HT1080 (cell line): Measurements from ENCODE around the gene ACER1. TPM values are rescaled to one million over a fixed set of nuclear protein-coding genes. Genes with fewer than 3 reads are reported as not detected.
"Not testable (repeated sequence)": the region's sequence is repeated elsewhere in the genome, so short reads cannot be mapped to it uniquely, and the experiment has no call there.

Source experiments
- DNase-seq: peaks from one replicate; pipeline ENCODE4 v3.0.0-alpha.2; 2015; ENCODE audit warnings: low read depth
- total RNA-seq: library from RNA; depleted of rRNA; stranded (reverse); fragments of >200 nt; shearing (Covaris generic); gene quantifications from 2 replicates; pipeline ENCODE4 v1.2.3, GENCODE V29; 2014

Gene ACER1
- total RNA-seq, 1 experiment from 2014 or later = not detected

DNA sequence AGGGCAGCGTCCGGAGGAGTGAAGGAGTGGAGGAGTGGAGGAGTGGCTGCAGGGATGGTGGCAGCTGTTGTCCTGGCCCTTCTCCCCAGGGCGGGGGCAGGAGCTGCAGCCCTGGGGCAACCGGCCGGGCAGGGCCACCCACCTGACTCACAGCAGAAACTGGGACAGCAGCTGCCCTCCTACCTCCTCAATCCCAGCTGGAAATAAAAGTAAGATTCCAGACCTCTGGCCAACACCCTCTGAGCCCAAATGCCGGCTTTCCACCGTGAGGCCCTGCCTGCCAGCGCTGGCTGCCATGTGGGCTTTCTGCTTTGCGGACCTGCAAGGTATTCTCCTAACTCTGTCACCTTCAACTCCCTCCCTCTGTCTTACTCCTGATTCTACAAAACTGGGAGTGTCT lies 24.6 kb upstream of the ACER1 start:
- DNase-seq = no peak

DNA sequence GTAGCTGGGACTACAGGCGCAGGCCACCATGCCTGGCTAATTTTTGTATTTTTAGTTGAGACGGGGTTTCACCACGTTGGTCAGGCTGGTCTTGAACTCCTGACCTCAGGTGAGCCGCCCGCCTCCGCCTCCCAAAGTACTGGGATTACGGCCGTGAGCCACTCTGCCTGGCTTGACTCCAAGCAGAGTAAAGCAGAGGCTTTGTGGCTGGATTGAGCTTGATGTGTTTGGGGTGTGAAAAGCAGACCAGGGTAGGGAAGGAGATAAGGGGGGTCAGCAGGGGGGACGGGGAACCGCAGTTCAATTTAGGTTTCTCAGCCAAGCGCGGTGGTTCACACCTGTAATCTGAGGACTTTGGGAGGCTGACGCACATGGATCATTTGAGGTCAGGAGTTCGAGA lies 23.8 kb upstream of the ACER1 start:
- no peak for DNase-seq

DNA sequence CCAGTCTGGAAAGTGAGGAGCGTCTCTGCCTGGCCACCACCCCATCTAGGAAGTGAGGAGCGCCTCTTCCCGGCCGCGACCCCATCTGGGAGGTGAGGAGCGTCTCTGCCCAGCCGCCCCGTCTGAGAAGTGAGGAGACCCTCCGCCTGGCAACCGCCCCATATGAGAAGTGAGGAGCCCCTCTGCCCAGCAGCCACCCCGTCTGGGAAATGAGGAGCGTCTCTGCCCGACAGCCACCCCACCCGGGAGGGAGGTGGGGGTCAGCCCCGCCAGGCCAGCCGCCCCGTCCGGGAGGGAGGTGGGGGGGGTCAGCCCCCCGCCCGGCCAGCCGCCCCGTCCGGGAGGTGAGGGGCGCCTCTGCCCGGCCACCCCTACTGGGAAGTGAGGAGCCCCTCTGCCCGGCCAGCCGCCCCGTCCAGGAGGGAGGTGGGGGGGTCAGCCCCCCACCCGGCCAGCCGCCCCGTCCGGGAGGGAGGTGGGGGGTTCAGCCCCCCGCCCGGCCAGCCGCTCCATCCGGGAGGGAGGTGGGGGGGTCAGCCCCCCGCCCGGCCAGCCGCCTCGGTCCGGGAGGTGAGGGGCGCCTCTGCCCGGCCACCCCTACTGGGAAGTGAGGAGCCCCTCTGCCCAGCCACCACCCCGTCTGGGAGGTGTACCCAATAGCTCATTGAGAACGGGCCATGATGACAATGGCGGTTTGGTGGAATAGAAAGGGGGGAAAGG lies 22.1 kb upstream of the ACER1 start:
- not testable (repeated sequence) for DNase-seq

DNA sequence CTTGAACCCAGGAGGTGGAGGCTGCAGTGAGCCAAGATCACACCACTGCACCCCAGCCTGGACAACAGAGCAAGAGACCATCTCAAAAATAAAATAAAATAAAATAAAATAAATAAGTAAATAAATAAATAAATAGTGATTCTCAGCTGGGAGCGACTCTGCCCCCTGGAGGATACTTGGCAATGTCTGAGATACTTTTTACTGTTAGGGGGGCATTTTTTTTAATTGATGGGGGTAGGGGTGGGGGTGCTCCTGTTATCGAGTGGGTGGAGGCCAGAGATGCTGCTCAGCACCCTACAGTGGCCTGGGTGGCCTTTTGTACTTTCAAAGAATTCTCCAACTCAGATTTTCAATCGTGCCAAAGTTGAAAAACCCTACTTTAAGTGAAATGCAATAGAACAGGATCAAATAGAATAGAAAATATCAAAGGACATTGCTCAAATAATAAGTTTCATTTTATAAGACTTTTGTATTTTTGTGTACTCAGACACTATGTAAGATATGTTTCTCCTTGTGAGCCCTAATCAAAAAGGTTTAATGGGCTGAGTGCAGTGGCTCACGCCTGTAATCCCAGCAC lies 20.8 kb upstream of the ACER1 start:
- DNase-seq = no peak

DNA sequence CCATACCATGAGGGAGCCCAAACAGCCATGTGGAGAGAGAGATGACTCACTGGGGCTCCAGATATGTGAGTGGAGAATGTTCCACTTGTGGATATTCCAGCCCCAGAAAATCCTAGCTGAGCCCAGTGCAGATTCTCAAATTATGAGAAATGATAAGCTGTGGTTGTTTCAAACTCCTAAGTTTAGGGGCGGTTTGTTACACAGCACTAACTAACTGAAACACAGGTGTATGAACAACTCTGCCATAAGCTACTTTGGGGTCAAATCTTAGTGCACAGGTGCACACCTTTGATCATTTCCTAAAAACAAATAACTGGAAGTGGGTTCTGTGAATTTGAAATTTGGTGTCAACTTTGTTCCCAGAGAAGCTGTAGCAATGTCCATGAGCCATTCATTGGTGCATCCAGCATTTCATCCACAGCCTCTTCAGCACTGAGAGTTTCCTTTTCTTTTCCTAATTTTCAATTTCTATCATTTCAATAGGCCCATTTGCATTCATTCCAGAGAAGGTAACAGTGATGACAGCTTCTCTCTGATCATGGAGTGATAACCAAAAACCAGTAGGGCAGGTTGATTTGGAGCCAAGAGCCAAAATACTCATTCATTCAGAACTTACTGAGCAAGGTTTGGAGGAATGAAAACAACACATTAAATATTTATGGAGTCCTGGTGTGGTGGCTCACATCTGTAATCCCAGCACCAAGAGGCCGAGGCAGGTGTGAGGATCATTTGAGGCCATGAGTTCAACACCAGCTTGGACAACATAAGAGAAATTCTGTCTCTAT lies 19.2 kb upstream of the ACER1 start:
- no peak for DNase-seq

DNA sequence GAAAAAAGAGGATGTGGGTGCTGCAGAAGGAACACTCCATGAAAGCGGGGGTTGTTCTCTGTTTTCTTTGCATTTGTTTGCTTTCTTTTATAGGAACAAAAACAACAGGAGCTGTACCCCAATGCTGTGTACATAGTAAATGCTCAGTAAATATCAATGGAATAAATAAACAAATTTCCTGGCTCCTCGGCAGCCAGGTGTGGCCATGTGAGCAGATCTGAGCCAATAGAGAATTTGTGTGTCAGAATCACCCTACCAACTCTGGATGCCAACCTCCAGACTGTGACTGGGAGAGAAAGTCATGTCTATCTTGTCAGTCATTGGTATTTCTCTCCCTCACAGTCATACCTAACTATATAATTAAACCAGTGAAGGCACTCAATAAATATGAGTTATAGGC lies 17.3 kb upstream of the ACER1 start:
- DNase-seq = no peak

DNA sequence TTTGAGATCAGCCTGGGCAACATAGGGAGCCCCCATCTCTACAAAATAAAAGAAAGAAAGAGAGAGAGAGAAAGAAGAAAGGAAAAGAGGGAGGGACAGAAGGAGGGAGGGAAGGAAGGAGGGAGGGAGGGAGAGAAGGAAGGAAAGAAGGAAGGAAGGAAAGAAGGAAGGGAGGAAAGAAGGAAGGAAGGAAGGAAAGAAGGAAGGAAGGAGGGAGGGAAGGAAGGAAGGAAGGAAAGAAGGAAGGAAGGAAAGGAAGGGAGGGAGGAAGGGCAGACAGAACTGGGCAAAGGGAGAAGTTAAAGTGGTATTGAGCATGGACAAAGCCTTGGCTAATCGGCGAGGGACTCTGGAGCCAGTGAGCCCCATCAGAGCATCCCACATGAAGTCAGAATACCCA lies 15.9 kb upstream of the ACER1 start:
- not testable (repeated sequence) for DNase-seq

DNA sequence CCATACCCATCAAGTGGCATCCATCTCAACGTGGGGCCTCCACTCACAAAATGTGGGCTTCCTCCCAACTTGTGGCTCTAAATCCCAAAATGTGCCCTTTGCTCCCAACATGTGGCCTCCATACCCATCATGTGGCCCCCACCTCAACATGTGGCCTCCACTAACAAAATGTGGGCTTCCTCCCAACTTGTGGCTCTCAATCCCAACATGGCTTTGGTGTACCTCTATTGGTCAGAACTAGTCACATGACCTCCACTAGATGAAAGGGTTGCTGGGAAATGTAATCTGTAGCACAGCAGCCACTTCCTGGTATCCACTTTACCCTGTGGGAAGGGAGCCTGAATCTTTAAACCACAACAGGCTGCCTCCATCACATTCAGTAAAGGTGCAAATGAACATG lies 10.1 kb upstream of the ACER1 start:
- no peak for DNase-seq

DNA sequence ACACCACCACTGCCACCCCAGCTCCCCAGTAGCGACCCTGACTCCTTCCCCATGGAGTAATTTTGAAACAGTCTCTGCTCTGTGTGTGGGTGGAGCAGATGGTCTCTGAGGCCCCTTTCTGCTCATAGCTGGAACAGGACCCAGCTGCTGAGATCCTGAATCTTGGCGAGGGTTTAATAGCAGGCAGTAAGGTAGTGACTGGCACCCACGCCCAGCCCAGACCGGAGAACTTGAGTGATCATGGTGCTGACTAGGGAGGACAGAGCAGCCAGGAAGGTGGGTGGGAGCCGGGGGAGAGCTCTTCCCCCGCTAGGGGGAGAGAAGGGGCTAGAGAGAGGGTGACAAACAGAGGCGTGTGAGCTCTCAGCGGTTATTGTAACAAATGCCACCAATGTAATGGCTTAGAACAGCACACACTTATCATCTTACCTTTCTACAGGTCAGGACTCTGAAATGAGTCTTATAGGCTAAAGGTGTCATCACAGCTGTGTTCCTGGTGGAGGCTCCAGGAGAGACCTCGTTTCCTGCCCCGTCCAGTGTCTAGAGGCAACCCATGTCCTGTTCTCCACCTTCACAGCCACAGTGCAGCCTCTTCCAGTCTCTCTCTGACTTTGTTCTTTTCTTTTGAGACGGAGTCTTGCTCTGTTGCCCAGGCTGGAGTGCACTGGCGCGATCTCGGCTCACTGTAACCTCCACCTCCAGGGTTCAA lies 7.2 kb upstream of the ACER1 start:
- DNase-seq = no peak

DNA sequence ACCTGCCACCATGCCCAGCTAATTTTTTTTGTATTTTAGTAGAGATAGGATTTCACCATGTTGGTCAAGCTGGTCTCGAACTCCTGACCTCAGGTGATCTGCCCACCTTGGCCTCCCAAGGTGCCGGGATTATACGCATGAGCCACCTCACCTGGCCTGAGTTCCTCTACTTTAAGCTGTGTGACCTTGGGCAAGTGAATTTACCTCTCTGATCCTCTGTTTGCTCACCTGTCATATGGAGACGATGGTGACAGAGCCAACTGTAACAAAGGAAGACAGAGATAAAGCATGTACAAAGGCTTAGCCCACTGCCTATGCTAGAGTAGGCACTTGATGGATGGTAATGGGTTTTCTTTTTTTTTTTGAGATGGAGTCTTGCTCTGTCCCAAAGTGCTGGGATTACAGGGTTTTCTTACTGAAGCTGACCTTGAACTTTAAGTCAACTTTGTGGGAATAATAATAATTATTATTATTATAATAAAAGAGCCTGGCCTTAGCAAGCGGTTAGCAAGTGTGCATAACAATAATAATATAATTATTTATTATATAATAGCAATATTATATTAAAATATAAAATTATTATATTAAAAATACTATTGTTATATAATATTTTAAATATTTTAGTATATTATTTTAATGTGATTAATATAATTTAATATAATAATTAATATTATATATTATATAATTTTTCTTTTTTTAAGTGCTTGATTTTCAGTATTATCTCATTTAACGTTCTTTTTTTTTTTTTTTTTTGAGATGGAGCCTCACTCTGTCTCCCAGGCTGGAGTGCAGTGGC lies 1.3 kb upstream of the ACER1 start:
- DNase-seq = no peak

DNA sequence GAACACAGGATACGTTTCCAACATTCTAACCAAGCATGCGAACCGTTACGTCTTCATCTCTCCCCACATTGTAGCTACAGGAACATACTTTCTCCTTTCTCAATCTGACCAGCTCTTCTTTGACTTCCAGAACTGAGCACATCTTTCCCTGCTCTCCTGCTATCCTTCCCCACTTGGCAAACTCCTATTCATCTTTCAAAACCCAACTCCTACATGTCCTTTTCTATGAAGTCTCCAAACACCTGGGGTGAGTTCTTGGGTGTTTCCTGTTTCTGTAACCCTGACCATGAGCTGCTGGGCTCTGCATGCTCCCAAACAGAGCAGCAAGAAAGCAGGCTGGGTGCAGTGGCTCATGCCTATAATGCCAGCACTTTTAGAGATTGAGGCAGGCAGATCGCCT lies 6.6 kb downstream of the ACER1 start:
- DNase-seq = no peak

DNA sequence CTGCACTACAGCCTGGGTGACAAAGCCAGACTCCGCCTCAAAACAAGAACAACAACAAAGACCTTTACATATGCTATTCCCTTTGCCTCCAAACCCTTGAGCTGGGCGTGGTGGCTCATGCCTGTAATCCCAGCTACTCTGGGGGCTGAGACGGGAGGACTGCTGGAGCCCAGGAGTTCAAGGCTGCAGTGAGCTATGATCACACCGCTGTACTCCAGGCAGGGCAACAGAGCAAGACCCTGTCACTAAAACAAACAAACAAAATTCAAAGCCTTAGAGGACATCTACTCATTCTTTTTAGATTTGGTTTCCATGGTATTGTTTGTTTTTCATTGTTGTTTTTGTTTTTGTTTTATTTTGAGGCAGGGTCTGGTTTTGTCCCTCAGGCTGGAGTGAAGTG lies 7.8 kb downstream of the ACER1 start:
- DNase-seq = no peak

DNA sequence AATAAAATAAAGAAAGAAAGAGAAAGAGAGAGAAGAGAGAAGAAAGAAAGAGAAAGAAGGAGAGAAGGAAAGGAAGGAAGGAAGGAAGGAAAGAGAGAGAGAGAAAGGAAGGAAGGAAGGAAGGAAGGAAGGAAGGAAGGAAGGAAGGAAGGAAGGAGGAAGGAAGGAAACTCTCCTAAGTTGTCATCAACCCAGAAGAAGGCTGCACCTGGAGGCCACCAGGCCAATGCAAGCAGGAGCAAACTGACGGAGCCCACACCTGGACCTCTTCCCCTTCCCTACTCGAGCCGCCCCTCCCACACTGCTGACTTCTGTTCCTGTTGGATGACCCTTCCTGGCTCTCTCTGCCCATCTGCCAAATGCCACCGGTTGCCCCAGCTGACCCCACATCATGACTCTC lies 8.7 kb downstream of the ACER1 start:
- no peak for DNase-seq

DNA sequence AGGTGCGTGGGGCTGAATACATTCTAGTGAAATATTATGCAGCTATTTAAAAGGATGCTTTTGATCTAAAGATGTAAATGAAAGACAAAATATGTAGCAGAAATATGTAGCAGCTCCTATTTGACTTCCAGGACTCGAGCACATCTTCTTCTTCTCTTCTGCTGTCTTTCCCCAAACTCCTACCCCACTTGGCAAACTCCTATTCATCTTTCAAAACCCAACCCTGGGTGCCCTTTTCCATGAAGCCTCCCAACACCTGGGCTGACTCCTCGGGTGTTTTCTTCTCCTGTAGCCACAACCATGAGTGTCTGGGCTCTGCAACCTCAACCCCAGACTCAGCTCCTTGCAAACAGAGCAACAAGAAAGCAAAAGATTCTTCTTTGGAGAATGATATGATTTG lies 11.1 kb downstream of the ACER1 start:
- DNase-seq = no peak

DNA sequence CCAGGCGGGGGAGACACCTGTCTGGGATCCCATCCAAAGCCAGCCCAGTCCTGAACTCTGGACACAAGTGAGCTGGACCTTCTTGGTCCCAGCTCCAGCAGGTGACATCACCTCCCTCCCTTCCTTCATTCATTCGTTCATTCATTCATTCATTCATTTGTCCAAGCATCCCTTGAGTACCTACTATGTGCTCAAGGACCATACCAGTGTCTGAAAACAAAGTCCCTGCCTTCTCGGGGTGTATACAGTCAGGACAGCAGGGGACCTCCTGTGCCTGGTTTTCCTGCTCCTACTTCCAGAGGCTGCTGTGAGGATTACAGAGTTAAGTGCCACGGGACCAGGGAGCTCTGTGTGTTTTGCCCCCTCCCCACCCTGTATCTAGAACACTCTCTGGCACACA lies 14.0 kb downstream of the ACER1 start:
- no peak for DNase-seq

DNA sequence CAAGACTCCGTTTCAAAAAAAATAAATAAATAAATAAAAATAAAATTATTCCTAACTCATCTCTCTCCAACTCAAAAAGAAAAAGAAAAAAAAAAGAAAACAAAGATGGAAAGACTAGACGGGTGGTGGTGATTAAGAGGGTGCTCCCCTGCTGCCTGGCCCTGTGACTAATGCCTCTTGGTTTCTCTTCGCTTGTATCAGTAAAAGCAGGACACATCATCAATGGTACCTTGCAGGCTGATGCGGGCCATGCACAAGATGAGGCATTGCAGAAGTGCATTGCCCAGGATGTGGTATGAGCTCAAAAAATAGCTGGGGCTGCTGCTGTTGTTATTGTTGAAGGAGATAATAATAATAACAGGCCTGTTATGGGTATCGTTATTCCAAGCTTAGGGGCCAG lies 14.6 kb downstream of the ACER1 start:
- DNase-seq = peak; percentile 62

DNA sequence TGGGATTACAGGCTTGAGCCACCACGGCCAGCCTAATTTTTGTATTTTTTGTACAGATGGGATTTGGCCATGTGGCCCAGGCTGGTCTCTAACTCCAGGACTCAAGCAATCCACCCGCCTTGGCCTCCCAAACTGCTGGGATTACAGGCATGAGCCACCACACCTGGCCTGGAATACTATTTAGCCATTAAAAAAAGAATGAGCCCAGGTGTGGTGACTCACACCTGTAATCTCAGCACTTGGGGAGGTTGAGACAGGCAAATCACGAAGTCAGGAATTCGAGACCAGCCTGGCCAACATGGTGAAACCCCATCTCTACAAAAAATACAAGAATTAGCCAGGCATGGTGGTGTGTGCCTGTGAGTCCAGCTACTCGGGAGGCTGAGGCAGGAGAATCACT lies 17.8 kb downstream of the ACER1 start:
- not testable (repeated sequence) for DNase-seq

DNA sequence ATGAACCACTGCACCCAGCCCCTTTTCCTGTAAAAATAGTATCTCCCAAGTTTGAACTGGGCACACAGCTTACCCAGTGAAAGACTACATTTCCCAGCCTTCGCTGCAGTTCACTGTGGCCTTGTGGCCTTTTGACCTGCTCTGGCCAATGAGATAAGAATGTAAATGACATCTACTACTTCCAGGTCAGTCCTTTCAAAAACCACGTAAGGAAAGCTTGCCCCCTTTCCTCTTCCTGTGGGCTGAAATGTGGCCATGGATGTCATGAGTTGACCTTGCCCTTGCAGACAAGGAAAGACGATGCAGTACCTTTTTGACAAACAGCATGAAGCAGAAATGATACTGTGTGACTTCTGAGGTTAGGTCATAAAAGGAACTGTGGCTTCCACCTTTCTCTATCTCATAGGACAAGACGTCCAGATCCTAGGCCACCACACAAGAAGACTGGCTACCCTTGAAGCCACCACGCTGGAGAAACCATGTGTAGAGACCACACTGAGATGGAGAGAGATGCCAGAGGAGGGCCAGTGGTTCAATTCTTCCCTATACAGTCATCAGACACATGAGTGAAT lies 19.9 kb downstream of the ACER1 start:
- no peak for DNase-seq

DNA sequence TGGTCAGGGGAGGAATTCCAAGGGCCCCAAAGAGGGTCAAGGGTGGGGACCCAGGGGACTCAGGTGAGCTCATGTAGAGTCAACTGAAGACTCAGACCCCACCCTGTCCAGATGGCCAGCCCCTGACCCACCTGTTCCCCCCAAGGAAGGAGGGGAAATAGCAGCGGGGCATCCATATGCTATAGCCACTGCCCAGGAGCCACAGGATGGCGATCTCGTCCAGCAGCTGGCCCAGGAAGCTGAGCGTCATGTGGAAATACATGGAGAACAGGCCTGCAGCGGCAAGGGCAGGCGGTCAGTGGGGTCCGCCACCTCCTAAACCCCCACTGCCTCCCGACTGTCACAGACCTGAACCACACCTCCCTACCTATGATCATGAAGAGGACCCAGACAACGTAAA lies 21.4 kb downstream of the ACER1 start:
- DNase-seq = no peak

DNA sequence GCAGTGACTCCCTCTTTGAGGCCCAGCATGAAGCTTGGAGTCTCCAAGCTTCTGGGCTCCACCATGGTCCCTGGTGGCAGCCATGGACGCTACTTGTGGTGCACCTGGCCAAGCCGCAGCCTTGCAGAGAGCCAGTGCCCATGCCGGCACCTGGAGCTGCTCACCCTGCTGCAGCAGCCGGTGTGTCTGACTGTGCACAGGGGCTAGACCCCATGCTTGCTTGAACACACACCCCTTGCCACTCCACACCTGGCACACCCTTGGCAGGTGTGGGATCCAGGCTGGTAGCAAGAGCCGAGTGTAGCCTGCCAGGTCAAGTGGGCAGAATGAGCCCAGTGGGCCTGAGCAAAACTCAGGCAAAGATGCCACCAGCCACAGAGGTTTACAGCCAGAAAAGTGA lies 35.0 kb downstream of the ACER1 start:
- no peak for DNase-seq

DNA sequence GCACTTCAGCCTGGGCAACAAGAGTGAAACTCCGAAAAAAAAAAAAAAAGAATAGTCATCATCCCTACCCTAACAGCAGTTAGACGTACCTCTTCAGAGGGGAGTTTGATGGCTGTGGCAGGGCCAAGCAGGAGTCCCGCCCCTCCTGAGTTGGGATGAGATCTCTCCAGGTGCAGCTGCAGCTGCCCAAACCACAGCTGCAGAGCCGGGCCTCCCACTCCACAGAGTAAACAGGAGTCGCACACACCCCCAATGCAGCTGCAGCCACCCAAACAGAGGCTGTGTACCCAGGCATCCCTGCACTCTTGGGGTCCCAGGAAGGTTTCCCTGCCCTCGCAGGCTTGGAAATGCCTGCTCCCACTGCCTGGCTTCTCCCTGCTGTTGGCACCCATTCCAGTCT lies 36.2 kb downstream of the ACER1 start:
- no peak for DNase-seq
